K562 (cell line): ENCODE data around the gene DAP. TPM values are rescaled to one million over a fixed set of nuclear protein-coding genes. Genes with fewer than 3 reads are reported as not detected.

Source experiments
- ATAC-seq: fragments of 200-7000 bp; cut with Tn5 transposase; 3 replicates; pipeline ENCODE4 v1.9.1; 2020; ENCODE audit warnings: moderate library complexity
- BruUV-seq: library from RNA; stranded (reverse); fragments of 400-500 nt; replicated peaks from 2 replicates; lab custom pipeline; 2021; lab: Mats Ljungman, UMichigan
- CTCF ChIA-PET: fragments of 300-600 bp; formaldehyde crosslinking; extraction: SDS; loops from one replicate; lab custom pipeline; 2021; ENCODE audit warnings: low intra/inter-chr PET ratio; lab: Yijun Ruan, JAX
- POLR2A ChIA-PET: fragments of 300-600, 350-650 bp; sonication (Branson Sonifier 250); formaldehyde crosslinking; extraction: SDS; loops from one replicate; lab custom pipeline; 2021; ENCODE audit warnings: antibody characterized with exemption, inconsistent platforms; lab: Yijun Ruan, JAX
- DNase-seq, 4 experiments: peaks; one replicate each; pipeline versions ENCODE4 v3.0.0 to v3.0.0-alpha.2; 2011 to 2018; ENCODE audit warnings: low spot score in 3 of 4, mixed read lengths in 3 of 4; ENCODE audit errors: extremely low read depth in 1 of 4
- FAIRE-seq: peaks from 2 replicates; lab custom pipeline; 2011; peaks lifted over from hg19 to GRCh38; lab: Jason Lieb, UNC
- H2AFZ ChIP-seq: 2 replicates; pipeline ENCODE4 v1.6.0; 2011; ENCODE audit warnings: low read depth, low read length, control low read depth, inconsistent platforms
- H3K27ac ChIP-seq: fragments of 200-600 bp; 3 replicates; pipeline ENCODE4 v1.8.0; 2011; ENCODE audit warnings: low read depth, mild to moderate bottlenecking, control low read depth, inconsistent platforms, low read length, moderate library complexity, mixed read lengths; ENCODE audit errors: extremely low read depth
- H3K27me3 ChIP-seq, 2 experiments: fragments of 300-600 bp in 1 of 2; 2 replicates in 1 of 2; 3 replicates in 1 of 2; pipeline versions ENCODE4 v1.6.0 to v1.8.0; 2011; ENCODE audit warnings: inconsistent platforms in 2 of 2, low read length in 2 of 2, mild to moderate bottlenecking in 1 of 2, mixed read lengths in 1 of 2, moderate library complexity in 1 of 2; ENCODE audit not compliant: control insufficient read depth in 2 of 2, insufficient read depth in 2 of 2
- H3K36me3 ChIP-seq: fragments of 300-600 bp; 3 replicates; pipeline ENCODE4 v1.8.0; 2011; ENCODE audit warnings: mild to moderate bottlenecking, low read length, inconsistent platforms; ENCODE audit not compliant: control insufficient read depth, insufficient read depth
- H3K4me1 ChIP-seq, 2 experiments: fragments of 200-600 bp in 1 of 2; replicated peaks in 1 of 2; 2 replicates in 1 of 2; 3 replicates in 1 of 2; pipeline versions ENCODE4 v1.5.1 to v1.8.0; 2011; ENCODE audit warnings: inconsistent platforms in 2 of 2, low read length in 2 of 2, mild to moderate bottlenecking in 1 of 2, mixed read lengths in 1 of 2, moderate library complexity in 1 of 2; ENCODE audit not compliant: control insufficient read depth in 2 of 2, insufficient read depth in 2 of 2
- H3K4me2 ChIP-seq: 2 replicates; pipeline ENCODE4 v1.6.1; 2011; ENCODE audit warnings: low read length, control low read depth, inconsistent platforms, mixed read lengths; ENCODE audit not compliant: insufficient read depth
- H3K4me3 ChIP-seq: fragments of 200-600 bp; sonication (generic), shearing (Covaris generic); 2 replicates; pipeline ENCODE4 v1.5.1; 2016; ENCODE audit warnings: control low read depth, inconsistent platforms
- H3K79me2 ChIP-seq: fragments of 200-600 bp; 3 replicates; pipeline ENCODE4 v1.8.0; 2011; ENCODE audit warnings: low read length, inconsistent platforms; ENCODE audit not compliant: control insufficient read depth, insufficient read depth
- H3K9ac ChIP-seq, 2 experiments: 2 replicates each; pipeline versions ENCODE4 v1.6.0 to v1.6.1; 2011; ENCODE audit warnings: low read depth in 2 of 2, low read length in 2 of 2, control low read depth in 1 of 2, inconsistent platforms in 1 of 2, mild to moderate bottlenecking in 1 of 2, mixed read lengths in 1 of 2; ENCODE audit not compliant: insufficient read depth in 1 of 2
- H3K9me1 ChIP-seq: one replicate; pipeline ENCODE4 v1.6.0; 2011; ENCODE audit warnings: inconsistent platforms, mild to moderate bottlenecking, low read length, moderate library complexity; ENCODE audit not compliant: control insufficient read depth, insufficient read depth
- H3K9me3 ChIP-seq: replicated peaks from 2 replicates; pipeline ENCODE4 v1.5.1; 2011; ENCODE audit warnings: low read depth, low read length, inconsistent platforms; ENCODE audit not compliant: control insufficient read depth, insufficient read depth
- H4K20me1 ChIP-seq: replicated peaks from 2 replicates; pipeline ENCODE4 v1.6.1; 2011; ENCODE audit warnings: low read length, inconsistent platforms, mixed read lengths; ENCODE audit not compliant: control insufficient read depth, insufficient read depth
- C11orf30 ChIP-seq: fragments of 450-650 bp; IDR thresholded peaks from 2 replicates; pipeline ENCODE4 v1.6.1; 2016; ENCODE audit warnings: low read depth, mild to moderate bottlenecking
- CAMTA2 ChIP-seq: fragments of 250-450 bp; sonication (Bioruptor Pico); conservative IDR thresholded peaks from 2 replicates; pipeline ENCODE4 v1.5.1; 2022
- CTBP1 ChIP-seq: fragments of 450-650 bp; IDR thresholded peaks from 2 replicates; pipeline ENCODE4 v1.6.1; 2016; ENCODE audit warnings: borderline replicate concordance
- HIVEP1 ChIP-seq: fragments of 250-450 bp; sonication (Bioruptor Pico); IDR thresholded peaks from 2 replicates; pipeline ENCODE4 v1.4.0; 2020; ENCODE audit warnings: mild to moderate bottlenecking
- JUN ChIP-seq, 2 experiments: sonication (generic) in 1 of 2; formaldehyde crosslinking in 1 of 2; IDR thresholded peaks; 2 replicates each; pipeline versions ENCODE4 v1.6.1 to v1.8.0; 2012 to 2022; ENCODE audit warnings: borderline replicate concordance in 2 of 2, mild to moderate bottlenecking in 2 of 2, improper control_type of control experiment in 1 of 2, low read depth in 1 of 2, low read length in 1 of 2, missing genetic modification reagents in 1 of 2
- KDM4B ChIP-seq, 2 experiments: fragments of 450-650 bp in 1 of 2; sonication (generic) in 1 of 2; IDR thresholded peaks; 2 replicates each; pipeline ENCODE4 v1.6.1; 2016 to 2017; ENCODE audit warnings: borderline replicate concordance in 2 of 2, antibody characterized with exemption in 1 of 2, low read depth in 1 of 2, mild to moderate bottlenecking in 1 of 2
- POLR2AphosphoS2 ChIP-seq: IDR thresholded peaks from 2 replicates; pipeline ENCODE4 v1.6.1; 2012; ENCODE audit warnings: low read length, improper control_type of control experiment
- RBM39 ChIP-seq: fragments of 200-400 bp; formaldehyde crosslinking; optimal IDR thresholded peaks from 2 replicates; pipeline ENCODE3; 2018; ENCODE audit warnings: low read depth, low read length
- SMAD2 ChIP-seq: fragments of 150-350 bp; IDR thresholded peaks from 2 replicates; pipeline ENCODE4 v1.6.1; 2014; ENCODE audit warnings: low read depth, mild to moderate bottlenecking, low read length
- TOE1 ChIP-seq, 2 experiments: fragments of 450-650 bp in 1 of 2; sonication (generic) in 1 of 2; formaldehyde crosslinking in 1 of 2; IDR thresholded peaks; 2 replicates each; pipeline versions ENCODE4 v1.7.1 to v1.8.0; 2016 to 2022; ENCODE audit warnings: borderline replicate concordance in 2 of 2, mild to moderate bottlenecking in 2 of 2, antibody characterized with exemption in 1 of 2, inconsistent platforms in 1 of 2, low read depth in 1 of 2, missing genetic modification reagents in 1 of 2, moderate library complexity in 1 of 2
- YBX1 ChIP-seq: fragments of 450-650 bp; IDR thresholded peaks from 2 replicates; pipeline ENCODE4 v1.7.1; 2016; ENCODE audit warnings: mild to moderate bottlenecking
- ZC3H8 ChIP-seq: fragments of 450-650 bp; IDR thresholded peaks from 2 replicates; pipeline ENCODE4 v1.6.1; 2017
- ZNF184 ChIP-seq: sonication (generic); formaldehyde crosslinking; IDR thresholded peaks from 2 replicates; pipeline ENCODE4 v1.5.0; 2020; ENCODE audit warnings: missing genetic modification reagents
- WGBS: fragments of 100-300 bp; shearing (Covaris generic); methylation state at CpG from one replicate; pipeline ENCODE4 v1.1.6; 2016; ENCODE audit warnings: low coverage, mixed read lengths; ENCODE audit not compliant: insufficient coverage; ENCODE audit errors: missing lambda C conversion rate; 5-methylcytosine and 5-hydroxymethylcytosine counted together
- in situ Hi-C: fragments of 300-500 bp; cut with MboI; formaldehyde crosslinking; loops from 4 replicates; pipeline ENCODE4 v1.15.0; 2018; ENCODE audit warnings: inconsistent platforms, mixed read lengths
- intact Hi-C: fragments of 100-400 bp; cut with micrococcal nuclease; formaldehyde crosslinking; loops from 2 replicates; pipeline ENCODE4 v1.14.2; 2022
- polyA plus RNA-seq, 8 experiments: library from polyadenylated mRNA; depleted of rRNA in 4 of 8; stranded (reverse) in 5 of 8; unstranded in 3 of 8; fragments of >200 nt; fragmentation: Nextera tagmentation in 2 of 8; fragmentation: Illumina TruSeq in 1 of 8; extraction: Ambion mirVana in 2 of 8; extraction: Trizol in 1 of 8; gene quantifications; 2 replicates each; pipeline versions ENCODE4 v1.2.1 to v1.2.3, GENCODE V29; 2011 to 2014; ENCODE audit warnings: inconsistent platforms in 1 of 8, missing spikeins in 1 of 8
- total RNA-seq, 7 experiments: library from RNA; depleted of rRNA in 6 of 7; stranded (reverse); fragments of >200 nt in 6 of 7; fragmentation: Illumina TruSeq in 2 of 7; extraction: Trizol in 2 of 7; gene quantifications; 2 replicates each; pipeline versions ENCODE4 v1.2.1 to v1.2.3, GENCODE V29; 2011 to 2021; ENCODE audit warnings: low replicate concordance in 1 of 7

DAP gene
- total and polyA plus RNA-seq, 9 of the 15 experiments (the other 6 are each of a cell fraction or from before 2014, with no cell fraction given): 14.1 to 151 (median 34.5) TPM

GRCh38 chr5:10705747-10706146, 55.3 kb downstream of the DAP start:
- TF ChIP-seq JUN (IDR thresholded peaks at IDR 0.05; ENCODE audit: borderline replicate concordance, low read depth, low read length): no peak
- TF ChIP-seq JUN (CRISPR knock-in tag; IDR thresholded peaks at IDR 0.05; ENCODE audit: borderline replicate concordance): no peak
- TF ChIP-seq KDM4B (IDR thresholded peaks at IDR 0.05; ENCODE audit: borderline replicate concordance in 2 of 2, low read depth in 1 of 2): no peak
- no peak for TF ChIP-seq RBM39
- no peak for TF ChIP-seq C11orf30
- no peak for TF ChIP-seq ZNF184 (CRISPR knock-in tag)
- TF ChIP-seq YBX1: no peak
- TF ChIP-seq HIVEP1: no peak
- no peak for TF ChIP-seq CTBP1
- no peak for TF ChIP-seq POLR2AphosphoS2
- TF ChIP-seq SMAD2: no peak
- TF ChIP-seq CAMTA2 (CRISPR knock-in tag): no peak
- TF ChIP-seq TOE1 (IDR thresholded peaks at IDR 0.05; ENCODE audit: borderline replicate concordance): no peak
- no peak for TF ChIP-seq TOE1 (CRISPR knock-in tag; IDR thresholded peaks at IDR 0.05; ENCODE audit: borderline replicate concordance, low read depth)
- no peak for TF ChIP-seq ZC3H8
- H4K20me1 ChIP-seq: peaks cover 32% of the 10 kb centered on the region
- ChIA-PET POLR2A (interaction anchor here (0.6 kb wide), 1 partner anchor 136 kb away, joined by 3 read pairs; no protein-coding TSS in a partner anchor), CTCF (no interaction called here)
- FAIRE-seq (no peak), ATAC-seq (no peak), DNase-seq (no peak)
- intact Hi-C loops: no loop called here
- H3K9me3 ChIP-seq: no peaks in the 10 kb centered on the region
- in situ Hi-C loops: no loop called here
- WGBS: 94% methylated on average over 2 of the region's 2 CpGs
- H3K9ac ChIP-seq: no peak overlapping the region
- H3K9me1 ChIP-seq: peaks cover 12% of the 10 kb centered on the region
- peaks cover 58% of the 10 kb centered on the region for H3K36me3 ChIP-seq
- BruUV-seq: no TSS peak
- peaks cover 47 to 64% of the 10 kb centered on the region in 2 experiments for H3K4me1 ChIP-seq
- no peak overlapping the region for H3K4me3 ChIP-seq
- H2AFZ ChIP-seq: no peak overlapping the region
- no peak overlapping the region for H3K4me2 ChIP-seq
- H3K27me3 ChIP-seq: no peaks in the 10 kb centered on the region
- H3K79me2 ChIP-seq: peaks cover 68% of the 10 kb centered on the region
- no peak overlapping the region for H3K27ac ChIP-seq
